GM18508 (cell line): Measurements from ENCODE around the gene GRXCR2.
"Not testable (repeated sequence)": the region's sequence is repeated elsewhere in the genome, so short reads cannot be mapped to it uniquely, and the experiment has no call there.

Experiments used
- ATAC-seq: cut with Tn5 transposase; IDR thresholded peaks from one replicate; pipeline ENCODE4 v1.9.1; 2021; ENCODE audit warnings: moderate number of reproducible peaks; ENCODE audit not compliant: insufficient read depth, unreplicated experiment

The GRXCR2 gene, protein sequence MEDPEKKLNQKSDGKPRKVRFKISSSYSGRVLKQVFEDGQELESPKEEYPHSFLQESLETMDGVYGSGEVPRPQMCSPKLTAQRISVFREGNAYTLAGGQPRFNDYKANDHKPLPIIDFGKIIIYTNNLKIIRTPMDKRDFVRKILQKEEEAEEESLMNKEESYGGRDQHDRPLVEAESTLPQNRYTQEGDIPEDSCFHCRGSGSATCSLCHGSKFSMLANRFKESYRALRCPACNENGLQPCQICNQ

DNA sequence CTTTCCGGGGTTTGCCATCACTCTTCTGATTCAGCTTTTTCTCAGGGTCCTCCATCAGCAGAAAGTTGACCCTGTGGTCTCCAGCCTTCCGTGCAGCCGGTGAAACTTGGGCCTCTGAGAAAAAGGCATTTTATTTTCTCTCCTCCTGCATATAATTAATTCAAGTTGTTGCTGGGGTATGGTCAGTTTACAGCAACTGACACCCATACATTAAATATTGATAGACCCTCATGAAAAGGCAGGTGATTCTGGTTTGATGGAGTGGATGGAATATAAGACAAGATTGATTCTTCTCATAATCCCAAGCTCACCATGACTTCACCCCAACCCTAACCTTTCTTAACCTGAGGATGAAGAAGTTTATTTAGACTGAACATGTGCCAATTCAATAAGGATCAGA, at the start of gene GRXCR2:
TSS of gene GRXCR2 (minus strand) at position 101 of the 400 bp plus-strand sequence. CDS start at position 55, 46 bp downstream.
- ATAC-seq: no peak

DNA sequence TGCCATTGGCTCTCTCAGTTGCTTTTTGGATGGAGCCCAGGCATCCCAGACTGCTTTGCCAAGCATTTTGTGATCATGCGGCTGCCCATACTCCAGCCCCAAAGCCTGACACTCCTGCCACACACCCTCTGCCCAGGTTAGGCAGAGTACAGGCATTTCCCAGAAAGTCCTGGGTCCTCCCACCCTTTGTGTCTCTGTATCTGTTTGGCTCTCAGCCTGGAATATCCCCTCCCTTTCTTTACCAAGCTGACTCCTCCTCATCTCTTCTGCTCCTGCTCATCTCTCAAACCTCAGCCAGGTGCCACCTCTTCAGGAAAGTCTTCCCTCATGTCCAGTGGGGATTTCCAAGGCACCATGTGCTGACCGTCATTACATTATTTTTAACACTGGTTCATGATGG, 49.2 kb upstream of the GRXCR2 start:
- ATAC-seq: no peak

DNA sequence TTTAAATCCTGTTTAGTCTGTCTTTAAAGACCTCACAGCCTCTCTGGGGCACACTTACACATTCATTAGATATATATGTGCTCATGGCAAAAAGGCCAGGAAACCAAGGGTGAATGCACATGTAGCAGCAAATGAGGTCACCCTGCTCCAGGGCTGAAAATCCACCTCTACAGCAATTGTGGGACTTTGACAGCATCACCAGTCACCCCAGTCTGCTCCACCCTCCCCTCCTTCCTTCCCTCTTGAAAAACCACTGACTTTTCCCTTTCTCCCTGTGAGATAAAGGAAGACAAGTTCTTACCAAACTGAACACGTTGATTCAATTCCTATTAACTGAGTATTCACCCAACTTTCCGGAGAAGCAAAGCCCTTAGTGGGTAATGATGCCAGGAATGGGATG, 48.4 kb upstream of the GRXCR2 start:
- ATAC-seq: no peak

DNA sequence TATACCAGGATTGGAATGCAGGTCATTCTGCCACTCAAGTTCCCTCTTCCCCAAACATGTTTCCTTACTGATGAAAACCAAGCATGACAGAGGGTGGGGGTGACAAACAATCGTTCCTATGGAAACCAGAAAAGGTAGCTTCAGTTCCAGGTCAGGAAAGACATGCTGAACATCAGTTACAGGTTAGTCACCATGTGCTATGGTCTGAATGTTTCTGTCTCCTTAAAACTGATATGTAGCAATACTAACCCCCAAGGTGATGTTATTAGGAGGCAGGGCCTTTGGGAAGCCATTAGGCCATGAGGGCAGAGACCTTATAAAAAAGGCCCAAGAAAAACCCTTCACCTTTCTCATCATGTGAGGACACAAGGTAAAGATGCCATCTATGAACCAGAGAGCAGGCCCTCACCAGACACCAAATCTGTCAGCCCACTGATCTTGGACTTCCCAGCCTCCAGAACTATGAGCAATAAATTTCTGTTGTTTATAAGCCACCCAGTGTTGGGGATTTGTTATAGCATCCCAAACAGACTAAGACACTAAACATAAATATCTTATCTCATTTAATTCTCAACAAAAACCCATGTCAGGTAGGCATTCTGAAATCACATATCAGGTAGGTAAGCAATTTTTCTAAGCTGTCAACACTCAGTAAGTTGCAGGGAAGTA, 47.9 kb upstream of the GRXCR2 start:
- no peak for ATAC-seq

DNA sequence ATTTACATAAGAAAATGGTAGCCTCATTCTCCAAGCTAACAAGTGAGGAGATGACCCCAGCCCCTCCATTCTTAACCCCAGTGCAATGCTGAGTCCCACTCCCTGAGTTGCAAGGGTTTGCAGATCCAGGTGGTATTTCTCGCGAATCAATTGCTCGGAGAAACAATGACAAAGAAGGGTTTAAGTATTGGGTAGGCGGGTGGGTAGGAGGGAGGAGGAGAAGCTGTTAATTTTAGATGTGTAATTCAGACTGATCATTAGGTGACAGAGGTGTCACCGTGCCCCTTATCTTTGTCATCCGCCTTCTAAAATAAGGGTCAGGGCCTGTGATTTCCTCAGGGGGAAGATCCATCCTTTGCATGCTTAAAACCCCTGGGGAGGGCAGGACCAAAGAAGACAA, 46.6 kb upstream of the GRXCR2 start:
- no peak for ATAC-seq

DNA sequence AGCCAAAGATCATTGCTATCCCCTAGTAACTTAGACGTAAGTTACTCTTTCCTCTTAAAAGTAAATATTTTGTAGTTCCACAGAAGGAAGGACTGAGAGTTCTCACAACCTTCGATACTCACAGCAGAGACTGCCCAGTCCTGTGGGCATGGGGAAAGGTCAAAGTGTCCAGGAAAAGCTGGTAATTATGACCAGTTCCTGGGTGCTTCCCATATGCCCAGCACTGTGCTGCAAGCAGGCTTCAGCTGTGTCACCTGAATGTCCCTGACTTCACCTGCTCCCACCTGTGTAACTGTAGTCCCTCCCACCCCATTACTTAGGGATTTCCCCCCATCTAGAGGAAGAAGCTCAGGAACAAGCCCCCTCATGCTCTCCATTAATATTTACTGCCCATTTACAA, 45.6 kb upstream of the GRXCR2 start:
- ATAC-seq: no peak

DNA sequence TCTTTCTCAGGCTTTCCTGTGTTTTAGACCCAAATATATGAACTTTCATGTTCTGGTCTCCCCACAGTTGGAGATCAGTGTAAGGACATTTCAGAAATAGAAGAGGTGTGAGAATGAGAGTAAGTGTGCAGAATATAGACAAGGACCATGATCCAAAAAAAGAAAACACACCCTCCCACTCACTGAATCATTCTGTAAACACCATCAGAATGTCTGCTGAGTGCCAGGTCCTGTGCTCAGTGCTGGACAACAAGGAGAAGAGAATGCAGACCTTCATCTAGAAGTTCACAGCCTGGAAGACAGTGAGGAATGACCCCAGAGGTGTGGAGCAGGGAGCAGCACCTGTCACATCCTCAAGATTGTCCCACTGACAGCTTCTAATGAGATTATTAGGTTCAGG, 44.5 kb upstream of the GRXCR2 start:
- ATAC-seq: no peak

DNA sequence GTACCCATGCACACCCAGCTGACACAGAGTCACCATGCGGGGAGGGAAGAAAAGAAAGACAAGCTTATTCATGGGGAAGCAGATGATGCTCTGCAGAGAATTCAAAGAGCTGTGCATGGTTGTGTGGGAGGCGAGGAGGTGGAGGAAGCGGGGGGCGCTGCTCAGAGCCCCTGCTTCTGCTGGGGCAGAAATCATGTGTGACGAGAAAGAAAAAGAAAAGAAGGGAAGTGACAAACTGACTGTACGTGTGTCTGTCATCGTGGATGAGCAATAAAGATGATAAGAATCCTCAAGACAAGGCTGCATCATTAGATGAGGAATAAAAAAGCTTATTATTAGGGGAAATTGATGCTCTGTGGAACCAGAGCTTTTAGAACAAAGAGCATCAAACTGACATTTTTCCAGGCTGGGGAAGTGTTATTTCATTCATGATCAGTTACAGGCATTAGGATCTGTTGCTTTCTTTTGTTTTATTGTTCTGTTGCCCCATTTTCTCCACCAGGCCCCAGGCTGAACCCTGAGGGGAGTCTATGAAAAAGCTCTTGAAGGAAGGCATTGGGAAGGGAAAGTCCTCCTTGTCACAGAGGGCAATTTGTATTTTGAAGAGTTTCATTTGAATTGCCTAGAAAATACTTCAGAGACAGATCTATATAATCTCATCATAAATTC, 43.3 kb upstream of the GRXCR2 start:
- no peak for ATAC-seq

DNA sequence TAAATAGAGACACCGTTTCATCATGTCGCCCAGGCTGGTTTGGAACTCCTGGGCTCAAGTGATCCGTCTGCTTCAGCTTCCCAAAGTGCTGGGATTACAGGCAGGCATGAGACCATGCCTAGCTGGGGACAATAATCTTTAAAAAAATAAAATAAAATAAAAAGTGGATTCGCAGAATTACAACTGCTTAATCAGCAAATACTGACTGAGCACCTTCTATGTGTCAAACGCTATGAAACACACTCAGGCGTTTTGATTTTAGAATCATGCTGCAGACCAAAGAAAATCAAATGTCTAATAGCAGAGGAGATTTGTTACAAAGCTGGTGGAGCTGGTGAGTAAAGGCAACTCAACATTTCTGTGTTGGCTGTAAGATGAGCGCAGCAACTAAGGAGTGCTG, 40.9 kb upstream of the GRXCR2 start:
- no peak for ATAC-seq

DNA sequence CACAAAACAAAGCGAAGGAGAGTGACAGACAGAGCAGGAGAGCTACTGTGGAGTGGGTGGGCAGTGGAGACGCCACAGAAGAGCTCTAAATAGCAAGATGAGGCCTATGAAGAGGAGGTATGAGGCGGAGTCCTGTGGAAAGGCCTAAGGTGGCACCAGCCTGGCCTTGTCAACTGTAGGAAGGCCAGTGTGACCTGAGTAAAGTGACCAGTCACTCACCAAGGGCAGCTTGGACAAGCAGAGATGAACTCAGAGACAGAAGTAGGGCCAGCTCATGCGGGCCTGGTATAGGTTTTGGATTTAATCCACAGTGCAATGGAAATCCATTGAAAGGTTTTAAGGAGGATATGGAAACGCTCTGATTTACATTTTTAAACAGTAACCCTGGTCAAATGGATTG, 39.8 kb upstream of the GRXCR2 start:
- ATAC-seq: no peak

DNA sequence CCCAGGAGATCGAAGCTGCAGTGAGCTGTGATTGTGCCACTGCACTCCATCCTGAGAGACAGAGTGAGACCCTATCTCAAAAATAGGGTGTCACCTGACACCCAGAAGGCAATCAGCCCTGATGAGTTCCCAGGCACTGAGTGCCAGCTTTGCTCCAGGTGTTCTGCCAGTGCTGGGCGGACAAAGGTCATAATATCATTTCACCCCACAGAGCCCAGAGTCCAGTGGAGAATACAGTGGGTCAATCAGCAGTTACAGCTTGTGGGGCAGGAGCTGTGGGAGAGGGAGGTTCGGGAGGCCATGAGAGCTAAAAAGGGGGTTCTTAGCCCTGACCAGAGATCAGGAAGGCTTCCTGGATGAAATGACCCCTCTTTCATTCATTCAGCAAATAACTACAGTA, 39.2 kb upstream of the GRXCR2 start:
- no peak for ATAC-seq

DNA sequence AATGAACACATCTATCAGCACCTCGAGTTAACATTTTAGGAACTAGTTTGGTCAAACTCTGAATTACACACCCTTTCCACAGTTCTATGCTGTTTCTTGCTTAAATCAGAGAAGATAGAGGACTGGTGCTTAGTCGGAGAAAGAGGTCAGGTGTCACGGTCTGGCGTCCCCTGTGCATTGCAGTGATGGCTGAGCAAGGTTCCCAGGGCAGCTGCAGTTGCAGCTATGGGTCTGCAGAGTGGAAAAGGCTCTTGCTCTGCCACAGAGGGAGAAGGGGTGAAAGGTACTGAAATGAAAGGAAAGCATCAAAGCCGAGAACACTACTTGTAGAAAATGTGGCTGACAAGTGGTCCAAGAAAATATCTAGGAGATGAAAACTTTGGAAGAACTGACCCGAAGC, 38.4 kb upstream of the GRXCR2 start:
- no peak for ATAC-seq

DNA sequence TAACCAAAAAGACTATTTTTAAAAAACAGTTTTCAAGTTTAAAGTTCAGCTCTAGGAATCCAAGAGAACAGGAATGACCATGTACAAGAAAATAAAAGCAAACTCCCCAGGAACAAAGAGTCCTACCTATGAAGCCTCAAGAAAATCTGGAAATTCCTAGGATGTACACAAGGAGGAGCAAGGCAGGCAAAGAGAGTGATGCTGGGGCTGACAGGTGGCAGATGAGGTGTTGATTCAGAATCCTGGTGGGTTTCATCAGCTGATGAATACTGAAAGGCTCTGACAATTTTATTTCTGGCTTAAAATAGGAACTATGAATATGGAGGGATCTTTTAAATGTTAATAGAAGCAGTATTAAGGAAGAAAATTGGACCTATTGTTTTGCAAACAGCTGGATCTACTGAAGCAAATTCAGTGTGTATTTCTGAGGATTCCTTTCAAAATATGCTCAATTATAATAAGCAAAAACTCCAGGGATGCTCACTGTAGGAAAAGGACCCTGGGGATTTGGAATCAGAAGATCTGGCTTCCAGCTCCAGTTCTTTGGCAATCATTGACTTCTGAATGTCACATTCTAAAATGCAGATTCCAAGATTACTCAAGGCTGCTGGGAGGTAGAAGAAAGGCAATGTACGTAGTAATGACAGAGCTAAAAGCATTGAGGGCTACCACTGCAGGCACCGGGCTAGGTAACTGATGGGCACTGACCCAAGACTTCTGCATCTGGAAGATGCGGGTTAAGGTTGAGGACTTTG, 35.6 kb upstream of the GRXCR2 start:
- ATAC-seq: no peak

DNA sequence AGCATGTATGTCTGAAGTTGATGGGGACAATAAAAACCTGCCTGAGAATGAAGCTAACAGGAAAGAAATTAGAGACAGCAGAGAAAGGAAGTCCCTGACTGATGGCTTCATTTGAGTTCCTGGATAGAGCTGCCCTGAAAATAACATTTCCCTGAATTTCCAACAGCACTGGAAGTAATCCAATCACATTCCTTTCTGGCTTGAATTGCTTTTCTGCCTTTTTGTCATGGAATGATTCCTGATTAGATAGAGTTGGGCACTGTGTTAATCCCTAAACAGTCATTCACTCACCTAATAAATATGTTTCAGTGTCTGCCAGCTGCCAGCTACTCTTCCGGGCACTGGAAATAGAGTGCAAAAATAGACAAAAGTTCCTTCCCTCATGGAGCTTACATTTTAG, 33.6 kb upstream of the GRXCR2 start:
- ATAC-seq: no peak

DNA sequence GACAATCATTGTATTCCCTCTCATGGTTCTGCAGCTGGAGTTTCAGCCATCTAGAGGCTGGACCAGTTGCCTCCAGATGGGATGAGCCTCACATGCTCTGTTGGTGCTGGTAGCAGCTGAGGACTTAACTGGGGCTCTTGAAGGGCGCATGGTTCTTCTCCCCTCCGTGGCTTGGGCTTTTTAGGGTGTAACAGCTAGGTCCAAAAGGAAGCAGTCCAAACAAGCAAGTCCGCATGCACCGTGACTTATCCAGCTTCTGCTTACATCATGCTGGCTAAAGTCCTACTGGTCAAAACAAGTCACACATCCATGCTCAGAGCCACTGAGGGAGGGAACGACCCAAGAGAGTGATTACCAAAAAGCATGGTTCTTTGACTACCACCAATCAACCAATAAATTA, 31.9 kb upstream of the GRXCR2 start:
- no peak for ATAC-seq

DNA sequence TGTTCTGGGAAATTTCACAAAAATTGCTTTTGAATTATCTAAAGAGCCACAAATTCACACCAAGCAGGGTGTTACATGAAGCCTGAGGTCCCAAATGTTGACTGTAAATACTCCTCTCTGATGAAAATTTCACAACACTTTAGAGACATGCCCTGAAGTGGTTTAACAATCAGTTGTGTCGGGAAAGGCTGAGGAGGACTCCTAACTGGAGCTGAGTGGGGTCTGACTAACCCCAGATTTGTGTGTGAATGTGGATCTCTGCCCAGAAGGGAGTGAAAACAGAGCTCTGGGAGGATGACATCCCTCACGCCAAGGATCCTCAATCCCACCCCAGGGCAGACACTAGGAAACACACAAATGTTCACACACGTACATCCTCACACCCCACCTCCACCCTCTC, 31.1 kb upstream of the GRXCR2 start:
- ATAC-seq: no peak

DNA sequence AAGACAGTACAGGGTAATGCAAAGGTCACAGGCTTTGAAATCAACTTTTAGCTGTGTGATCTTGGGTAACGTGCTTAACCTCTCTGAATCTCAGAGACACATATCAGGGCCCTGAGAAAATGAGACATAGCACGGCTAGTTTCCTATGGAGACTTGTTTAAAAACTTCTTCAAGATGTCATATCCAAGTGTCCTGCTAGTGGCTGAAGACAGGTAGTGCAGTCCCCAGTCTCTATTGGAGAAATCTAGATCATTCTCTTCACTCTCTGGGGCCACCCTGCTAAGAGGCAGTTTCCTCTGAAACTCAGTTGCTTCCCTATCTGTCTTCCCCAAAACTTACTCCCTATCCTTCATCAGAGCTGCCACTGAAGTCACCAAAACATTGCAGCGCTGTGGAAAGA, 30.3 kb upstream of the GRXCR2 start:
- no peak for ATAC-seq

DNA sequence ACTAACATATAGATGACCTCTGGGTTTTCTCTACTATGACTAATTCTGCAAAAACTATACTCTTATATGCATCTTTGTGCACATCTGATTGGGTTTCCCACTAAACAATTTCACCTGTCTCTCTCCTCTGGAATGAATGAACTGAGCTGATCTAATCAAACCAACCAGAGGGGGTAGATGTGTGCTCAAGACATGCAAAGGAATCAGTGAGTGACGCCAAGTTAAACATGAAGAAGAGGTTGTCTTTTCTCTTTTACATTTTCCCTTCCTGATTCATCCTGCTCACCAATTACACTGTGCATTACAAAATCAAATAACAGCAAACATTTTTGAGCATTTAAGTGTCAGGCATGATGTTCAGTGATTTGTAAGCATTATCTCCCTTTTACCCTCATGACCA, 29.6 kb upstream of the GRXCR2 start:
- ATAC-seq: no peak

DNA sequence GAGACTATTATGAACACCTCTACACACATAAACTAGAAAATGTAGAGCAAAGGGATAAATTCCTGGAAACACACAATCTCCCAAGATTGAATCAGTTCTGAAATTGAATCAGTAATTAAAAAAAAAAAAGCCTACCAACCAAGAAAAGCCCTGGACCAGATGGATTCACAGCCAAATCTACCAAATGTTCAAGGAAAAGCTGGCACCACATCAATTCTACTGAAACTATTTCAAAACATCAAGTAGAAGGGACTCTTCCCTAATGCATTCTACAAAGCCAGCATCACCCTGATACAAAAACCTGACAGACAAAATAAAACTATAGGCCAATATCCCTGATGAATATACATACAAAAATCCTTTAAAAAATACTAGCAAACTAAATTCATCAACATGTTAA, 25.4 kb upstream of the GRXCR2 start:
- no peak for ATAC-seq

DNA sequence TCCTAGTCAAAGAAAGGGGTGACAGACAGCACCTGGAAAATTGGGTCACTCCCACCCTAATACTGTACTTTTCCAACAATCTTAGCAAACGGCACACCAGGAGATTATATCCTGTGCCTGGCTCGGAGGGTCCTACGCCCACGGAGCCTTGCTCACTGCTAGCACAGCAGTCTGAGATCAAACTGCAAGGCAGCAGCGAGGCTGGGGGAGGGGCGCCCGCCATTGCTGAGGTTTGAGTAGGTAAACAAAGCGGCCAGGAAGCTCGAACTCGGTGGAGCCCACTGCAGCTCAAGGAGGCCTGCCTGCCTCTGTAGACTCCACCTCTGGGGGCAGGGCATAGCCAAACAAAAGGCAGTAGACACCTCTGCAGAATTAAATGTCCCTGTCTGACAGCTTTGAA, 18.6 kb upstream of the GRXCR2 start:
- ATAC-seq: not testable (repeated sequence)

DNA sequence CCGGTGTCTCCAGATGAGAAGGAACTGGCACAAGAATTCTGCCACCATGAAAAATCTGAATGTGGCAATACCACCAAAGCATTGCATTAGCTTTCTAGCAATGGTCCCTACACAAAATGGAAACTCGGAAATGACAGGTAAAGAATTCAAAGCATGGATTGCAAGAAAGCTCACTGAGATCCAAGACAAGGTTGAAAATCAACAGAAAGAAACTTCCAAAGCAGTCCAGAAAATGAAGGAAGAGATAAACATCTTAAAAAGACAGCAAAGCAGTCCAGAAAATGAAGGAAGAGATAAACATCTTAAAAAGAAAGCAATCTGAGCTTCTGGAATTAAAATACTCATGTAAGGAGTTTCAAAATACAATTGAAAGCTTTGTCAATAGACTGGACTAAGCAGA, 16.8 kb upstream of the GRXCR2 start:
- no peak for ATAC-seq
